ENCODE data around the gene TMEM9B.

- TF ChIP-seq RAD21 (IDR thresholded peaks at IDR 0.05; ENCODE audit: low read depth) (no peak), EP300 (IDR thresholded peaks at IDR 0.05; ENCODE audit: borderline replicate concordance) (no peak), YY1 (IDR thresholded peaks at IDR 0.05; ENCODE audit: low read depth) (no peak), TCF12 (IDR thresholded peaks at IDR 0.05; ENCODE audit: low read depth) (no peak), TEAD4 (IDR thresholded peaks at IDR 0.05) (no peak), TAF1 (IDR thresholded peaks at IDR 0.05; ENCODE audit: low read depth) (no peak), CEBPB (IDR thresholded peaks at IDR 0.05) (no peak), REST (IDR thresholded peaks at IDR 0.05; ENCODE audit: low read depth) (no peak), MAX (IDR thresholded peaks at IDR 0.05) (no peak), NFIC (IDR thresholded peaks at IDR 0.05) (no peak), CREB1 (IDR thresholded peaks at IDR 0.05; ENCODE audit: low read depth) (no peak), EGR1 (IDR thresholded peaks at IDR 0.05) (no peak), FOXM1 (IDR thresholded peaks at IDR 0.05; ENCODE audit: borderline replicate concordance, low read depth) (no peak)
- TF ChIP-seq, protein P1, sequence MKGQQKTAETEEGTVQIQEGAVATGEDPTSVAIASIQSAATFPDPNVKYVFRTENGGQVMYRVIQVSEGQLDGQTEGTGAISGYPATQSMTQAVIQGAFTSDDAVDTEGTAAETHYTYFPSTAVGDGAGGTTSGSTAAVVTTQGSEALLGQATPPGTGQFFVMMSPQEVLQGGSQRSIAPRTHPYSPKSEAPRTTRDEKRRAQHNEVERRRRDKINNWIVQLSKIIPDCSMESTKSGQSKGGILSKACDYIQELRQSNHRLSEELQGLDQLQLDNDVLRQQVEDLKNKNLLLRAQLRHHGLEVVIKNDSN (IDR thresholded peaks at IDR 0.05) = no peak
Measured at GRCh38 chr11:8948886-8949285, 15.4 kb downstream of the TMEM9B start.

Measured in Ishikawa (cell line).